Jurkat, Clone E6-1 (cell line): ENCODE data around the gene LRRC34.

Source experiments
- DNase-seq: peaks from one replicate; pipeline ENCODE4 v3.0.0-alpha.2; 2011; ENCODE audit warnings: low read depth, low spot score
- H3K4me3 ChIP-seq: 2 replicates; pipeline ENCODE4 v1.5.1; 2011; ENCODE audit warnings: mild to moderate bottlenecking, low read length, control low read depth, moderate library complexity

The LRRC34 gene

DNA sequence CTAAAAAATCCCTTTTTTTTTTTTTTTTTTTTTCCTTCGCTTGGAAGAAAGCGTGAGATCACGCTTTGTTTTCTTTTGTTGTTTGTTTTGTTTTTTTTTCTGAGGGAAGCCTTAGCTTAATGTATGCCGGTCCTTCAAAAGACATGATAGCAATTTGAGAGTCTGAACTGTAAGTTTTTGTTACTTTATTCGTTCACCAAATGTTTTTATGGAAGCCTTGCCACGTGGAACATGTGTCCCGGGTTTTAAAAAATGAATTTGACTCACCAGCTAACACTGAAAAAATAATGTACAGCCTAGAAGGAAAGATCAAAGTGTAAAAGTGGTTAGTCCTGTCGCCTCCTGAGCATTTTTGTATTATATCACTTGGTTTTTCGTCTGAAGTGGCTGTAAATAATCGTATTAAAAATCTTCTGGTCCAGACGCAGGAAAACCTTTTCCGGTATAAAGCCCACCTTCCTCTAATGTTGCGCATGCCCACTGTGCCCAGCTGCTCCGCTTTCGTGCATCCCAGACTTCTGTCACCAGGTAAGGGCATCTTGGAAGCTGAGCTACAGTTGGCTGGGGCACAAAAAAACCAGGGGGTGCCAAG lies 40.3 kb downstream of the LRRC34 start:
- H3K4me3 ChIP-seq, result peak overlapping the region; percentile 89
- peak; percentile 78 for DNase-seq

DNA sequence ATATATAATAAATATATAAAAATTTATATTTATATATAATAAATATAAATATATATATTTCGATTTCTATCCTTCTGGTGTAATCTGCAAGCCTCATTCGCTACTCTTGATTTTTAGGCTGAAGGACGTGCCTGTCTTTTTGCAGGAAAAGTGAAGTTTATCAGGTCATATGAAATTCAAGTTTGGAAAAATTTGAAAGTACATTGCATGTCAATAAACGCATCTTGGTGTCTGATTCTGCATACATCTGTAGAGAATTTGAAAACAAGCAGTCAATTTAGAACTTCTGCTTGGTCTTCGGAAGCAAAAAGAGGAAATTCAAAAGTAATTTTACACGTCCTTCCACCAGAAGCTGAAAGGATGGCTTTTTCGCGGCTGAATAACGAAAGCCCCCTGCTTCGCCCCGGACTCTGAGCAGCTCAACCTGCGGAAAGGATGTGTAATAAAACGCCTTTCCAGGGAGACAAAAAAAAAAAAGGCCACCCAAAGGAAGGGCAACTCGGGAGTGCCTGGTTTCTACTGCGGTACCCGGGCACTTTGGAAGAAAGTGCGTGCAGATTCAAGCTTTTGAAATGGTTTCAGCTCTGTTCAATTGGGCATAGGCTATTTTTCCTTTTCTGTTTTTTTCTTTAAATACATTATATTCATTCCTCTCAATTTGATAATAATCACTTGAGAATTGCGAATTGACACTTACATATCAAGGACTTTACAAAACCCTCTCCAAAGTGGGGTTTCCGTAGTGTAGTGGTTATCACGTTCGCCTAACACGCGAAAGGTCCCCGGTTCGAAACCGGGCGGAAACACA lies 41.0 kb downstream of the LRRC34 start:
- peak overlapping the region; percentile 89 for H3K4me3 ChIP-seq
- peak; percentile 91 for DNase-seq

- no peak for DNase-seq
- peak within 1 kb of the TSS; percentile 64 for H3K4me3 ChIP-seq
These were observed 43.2 kb downstream of the LRRC34 start, which contains the start of gene ACTRT3 for GRCh38 chr3:169769287-169770181. Gene ACTRT3, minus strand, starts transcription at chr3:169769561. Its CDS starts 41 bp downstream, at chr3:169769520.

GRCh38 chr3:169764882-169765612 lies 47.7 kb downstream of the LRRC34 start, which contains the start of gene TERC:
Gene TERC, minus strand, starts transcription at chr3:169765060.
- DNase-seq, result peak; percentile 83
- H3K4me3 ChIP-seq, result peak within 1 kb of the TSS; percentile 73

GRCh38 chr3:169764312-169764881 lies 48.3 kb downstream of the LRRC34 start:
- DNase-seq, result no peak
- peak overlapping the region; percentile 73 for H3K4me3 ChIP-seq

GRCh38 chr3:169760479-169760878 lies 52.2 kb downstream of the LRRC34 start:
- no peak overlapping the region for H3K4me3 ChIP-seq
- DNase-seq, result no peak

- no peak overlapping the region for H3K4me3 ChIP-seq
- DNase-seq, result peak; percentile 87
These were observed 53.4 kb downstream of the LRRC34 start for GRCh38 chr3:169759256-169759655.

- H3K4me3 ChIP-seq, result no peak overlapping the region
These were observed 54.2 kb downstream of the LRRC34 start for GRCh38 chr3:169758359-169758994.

GRCh38 chr3:169755488-169755887 lies 57.2 kb downstream of the LRRC34 start:
- no peak overlapping the region for H3K4me3 ChIP-seq
- DNase-seq, result no peak

More at GRCh38 chr3:169758359-169758994, 54.2 kb downstream of the LRRC34 start:
- DNase-seq, result no peak

DNA sequence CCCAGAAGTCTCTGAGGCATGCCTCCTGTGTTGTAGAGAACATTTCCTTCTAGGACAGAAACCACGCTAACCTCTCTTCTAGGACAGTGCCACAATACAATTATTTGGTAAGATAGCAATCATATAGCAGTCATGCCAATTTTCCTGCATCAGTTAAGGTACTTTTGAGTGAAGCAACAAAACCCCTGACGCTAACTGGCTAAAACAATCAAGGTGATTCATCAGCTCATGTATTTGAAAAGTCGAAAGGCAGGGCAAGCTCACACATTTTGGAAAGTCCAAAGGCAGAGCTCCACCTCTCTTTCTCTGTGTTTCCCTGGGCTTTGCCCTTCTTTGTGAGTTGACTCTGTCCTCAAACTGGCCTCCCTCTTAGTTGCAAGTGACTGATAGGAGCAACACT lies 58.0 kb downstream of the LRRC34 start:
- DNase-seq, result no peak
- H3K4me3 ChIP-seq, result no peak overlapping the region

DNA sequence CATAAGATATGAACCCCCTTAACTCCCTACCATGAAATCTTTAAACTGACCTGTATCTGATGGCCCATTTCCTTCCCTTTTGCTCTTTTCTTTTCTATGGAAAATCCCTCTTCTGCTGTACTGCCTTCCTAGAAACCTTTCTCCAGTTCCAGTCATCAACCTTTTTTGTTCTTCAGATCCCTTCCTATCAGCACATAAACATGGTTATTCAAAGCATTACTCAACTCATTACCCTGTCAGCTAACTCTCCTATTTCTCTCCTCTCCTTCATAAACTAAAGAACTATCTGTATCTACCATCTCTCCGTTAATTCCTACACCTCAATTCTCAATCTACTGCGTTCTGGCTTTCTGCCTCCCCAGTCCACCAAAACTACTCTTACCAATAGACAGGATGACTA lies 60.8 kb downstream of the LRRC34 start:
- H3K4me3 ChIP-seq, result no peak overlapping the region
- DNase-seq, result no peak

DNA sequence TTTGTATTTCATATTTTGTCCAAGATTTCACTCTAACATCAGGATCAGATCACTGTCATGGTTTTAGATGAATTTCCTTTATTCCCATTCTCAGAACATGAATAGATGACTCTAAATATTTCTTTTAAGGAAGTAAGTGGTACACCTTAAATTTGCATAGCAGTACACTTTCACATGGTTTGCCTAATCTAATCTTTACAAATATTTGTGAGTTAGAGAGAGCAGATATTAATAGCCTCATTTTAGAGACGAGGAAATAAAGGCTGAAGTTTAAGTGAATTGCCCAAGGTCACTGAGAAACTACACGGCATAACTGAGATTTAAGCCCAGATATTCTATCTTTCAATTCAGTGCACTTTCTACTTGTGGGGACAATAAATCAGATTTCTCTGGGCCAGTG lies 62.0 kb downstream of the LRRC34 start:
- no peak overlapping the region for H3K4me3 ChIP-seq
- DNase-seq, result no peak

DNA sequence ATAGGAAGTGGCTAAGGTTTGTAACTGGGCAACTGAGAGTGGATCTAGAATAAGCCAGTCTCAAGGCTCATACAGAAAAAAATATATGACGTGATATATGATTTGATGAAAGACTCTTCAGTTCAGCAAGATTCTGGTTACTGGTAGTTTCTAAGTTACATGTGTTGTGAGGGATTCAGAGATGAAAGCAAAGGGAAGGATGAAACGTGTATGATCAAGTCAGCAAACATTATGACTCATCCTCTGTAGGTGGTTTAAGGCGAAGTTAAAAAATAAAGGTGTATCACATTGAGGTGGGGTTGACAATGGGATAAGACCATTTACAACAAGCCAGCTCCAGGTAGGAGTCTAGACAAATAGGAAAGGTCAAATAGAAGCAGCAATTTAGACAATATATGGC lies 64.0 kb downstream of the LRRC34 start:
- no peak overlapping the region for H3K4me3 ChIP-seq
- DNase-seq, result no peak

DNA sequence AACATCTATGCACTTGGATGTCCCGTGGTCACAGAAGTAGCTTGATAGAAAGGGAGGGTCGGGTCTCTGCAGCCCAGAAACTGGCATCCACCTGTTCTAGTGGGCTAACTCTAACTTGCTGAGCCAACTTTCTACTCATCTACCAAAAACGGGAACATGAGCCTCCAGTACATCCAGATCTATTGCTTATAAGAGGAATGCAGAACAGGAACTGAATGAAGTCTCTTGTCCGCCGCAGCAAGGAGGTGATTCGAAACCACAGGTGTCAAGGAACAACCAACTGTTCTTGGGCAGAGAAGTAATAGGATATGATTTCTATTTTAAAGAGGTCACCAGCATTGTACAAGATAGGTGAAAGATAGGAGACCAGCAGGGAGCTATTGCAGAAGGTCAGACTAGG lies 65.8 kb downstream of the LRRC34 start:
- no peak for DNase-seq
- H3K4me3 ChIP-seq, result no peak overlapping the region

DNA sequence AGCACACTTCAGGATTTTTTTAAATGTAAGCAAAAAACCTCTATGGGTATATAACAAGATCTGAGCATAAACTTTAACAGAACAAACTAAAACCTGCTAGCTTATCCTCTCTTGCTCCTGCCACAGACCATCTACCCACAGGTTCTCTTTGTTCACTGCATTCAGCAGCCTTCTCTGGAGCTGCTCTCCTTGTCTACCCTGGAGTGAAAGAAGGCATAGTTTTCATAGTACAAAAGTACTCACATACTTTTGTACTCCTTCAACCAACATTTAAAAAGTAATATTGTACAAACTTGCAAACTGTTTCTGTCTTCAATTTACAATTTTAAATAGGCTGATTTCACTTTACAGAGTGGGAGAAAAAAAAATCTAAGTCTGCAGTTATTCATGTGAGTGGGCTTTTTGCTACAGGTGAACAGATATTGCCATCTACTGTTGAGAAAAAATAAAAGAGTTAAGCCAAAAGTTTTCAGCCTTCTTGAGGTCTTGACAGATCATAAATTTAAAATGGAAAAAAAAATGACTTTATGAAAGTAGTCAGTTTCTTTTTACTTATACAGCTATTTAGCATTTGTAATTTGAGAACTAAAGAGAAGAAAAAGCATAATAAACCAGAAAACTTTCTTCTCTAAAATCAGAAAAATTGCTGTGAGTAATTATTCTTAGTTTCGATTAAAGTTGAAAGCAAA lies 68.2 kb downstream of the LRRC34 start:
- no peak overlapping the region for H3K4me3 ChIP-seq
- DNase-seq, result no peak
